ENCODE measurements around the gene FNTB.

- TF ChIP-seq CTCF (IDR thresholded peaks at IDR 0.05), result no peak
- no peak for TF ChIP-seq POLR2A (IDR thresholded peaks at IDR 0.05)
Observed at GRCh38 chr14:64963611-64964010, 23.1 kb upstream of the FNTB start.
